NCI-H1436 (cell line): ENCODE results near the gene MYL12B.
A peak's percentile ranks its signal among the peaks of the same experiment; 100 is the strongest.
"Not testable (repeated sequence)": the region's sequence is repeated elsewhere in the genome, so short reads cannot be mapped to it uniquely, and the experiment has no call there.

Source experiments
- DNase-seq: peaks from one replicate; lab custom pipeline; 2025; lab: John Stamatoyannopoulos, UW

The MYL12B gene

DNA sequence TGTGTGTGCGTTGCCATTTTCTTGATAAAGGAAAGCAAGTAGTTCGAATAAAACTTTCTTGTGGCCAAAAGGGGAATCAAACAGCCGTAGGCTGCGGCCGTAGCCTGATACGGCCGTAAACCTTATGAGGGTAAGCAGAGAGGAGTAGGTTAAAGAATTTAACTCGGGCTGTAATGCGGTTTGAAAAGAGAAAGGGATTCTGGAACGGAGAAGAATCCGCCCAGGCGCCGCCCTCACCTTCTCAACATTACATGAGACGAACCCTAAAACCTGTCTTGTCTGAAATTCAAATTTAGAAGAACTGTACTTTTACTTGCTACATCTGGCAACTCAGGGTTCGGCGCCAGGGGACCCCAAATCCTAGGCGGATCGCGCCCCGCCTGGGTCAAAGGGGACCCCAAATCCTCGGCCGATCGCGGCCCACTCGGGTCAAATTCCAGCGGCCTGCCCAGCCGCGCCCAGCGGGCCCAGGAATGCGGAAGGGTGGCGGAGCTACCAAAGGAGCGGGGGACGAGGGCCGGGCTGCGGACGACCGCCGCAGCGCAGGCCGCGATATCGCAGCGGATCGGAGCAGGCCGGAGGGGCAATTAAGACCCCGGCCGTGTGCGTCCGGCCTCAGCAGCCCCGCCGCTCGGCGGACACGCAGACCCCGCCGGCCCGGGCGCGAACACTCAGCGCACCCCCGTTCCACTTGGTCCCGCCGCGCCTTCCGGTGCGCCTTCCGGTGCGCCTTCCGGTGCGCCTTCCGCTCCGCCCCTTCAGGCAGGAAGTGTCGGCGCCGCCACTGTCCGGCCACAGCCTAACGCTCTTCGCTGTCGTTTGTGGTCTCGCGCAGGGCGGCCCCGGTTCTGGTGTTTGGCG, at the start of gene MYL12B:
MYL12B (plus strand) TSS at position 761 of the 861 bp plus-strand sequence. CDS start 10,766 bp downstream, outside the sequence.
- DNase-seq, result peak; percentile 38

DNA sequence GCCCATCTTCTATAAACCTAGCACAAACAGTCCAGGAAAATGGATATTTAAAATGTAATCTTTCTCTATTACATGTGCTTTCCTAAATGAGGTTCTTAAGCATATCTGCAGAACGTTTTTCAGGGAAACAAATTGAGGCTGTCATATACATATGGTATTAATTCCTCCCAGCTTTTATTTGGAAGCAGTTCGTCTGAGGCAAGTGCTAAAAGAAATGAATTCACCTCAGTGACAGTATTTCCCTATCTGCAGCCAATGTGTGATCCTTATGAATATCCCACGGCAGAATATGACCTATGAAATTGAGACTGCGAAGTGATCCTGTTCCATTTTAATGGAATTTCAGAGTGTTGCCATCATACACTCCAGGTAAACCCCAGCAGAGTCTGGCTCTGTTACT, 49.3 kb upstream of the MYL12B start:
- no peak for DNase-seq

DNA sequence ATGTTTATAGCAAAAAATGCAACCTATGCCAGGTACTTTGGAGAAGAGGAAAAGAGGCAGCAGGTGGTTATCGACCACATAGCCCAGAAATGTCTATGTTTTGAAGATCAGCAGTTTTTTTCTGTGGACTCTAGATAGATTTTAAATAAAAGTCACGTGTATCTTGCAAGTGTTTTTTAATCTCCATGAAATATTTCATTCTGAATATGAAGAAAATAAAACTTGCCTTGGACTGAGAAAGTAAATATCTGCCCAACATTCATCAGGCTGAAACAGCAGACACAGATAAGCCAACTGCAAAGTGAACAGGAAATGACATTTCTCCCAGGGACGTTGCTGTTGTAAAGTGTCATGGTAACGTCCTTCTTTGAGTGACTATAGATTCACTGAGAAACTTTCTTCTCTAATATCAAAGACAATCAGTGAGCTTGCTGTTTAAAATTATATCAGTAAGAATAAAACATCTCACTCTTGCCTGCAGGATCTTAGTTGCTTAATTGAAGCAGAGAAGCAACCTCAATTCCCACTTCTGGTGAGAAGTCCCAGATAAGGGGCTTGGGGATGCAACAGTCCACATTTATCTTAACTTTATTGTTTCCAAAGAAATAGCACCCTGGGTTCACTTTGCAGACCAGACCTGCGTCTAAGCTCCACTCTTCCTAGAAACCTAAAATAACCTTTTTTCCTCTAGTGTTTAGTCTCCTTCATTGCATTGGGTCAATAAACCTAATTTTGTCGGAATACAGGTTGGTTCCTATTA, 48.5 kb upstream of the MYL12B start:
- DNase-seq, result no peak

DNA sequence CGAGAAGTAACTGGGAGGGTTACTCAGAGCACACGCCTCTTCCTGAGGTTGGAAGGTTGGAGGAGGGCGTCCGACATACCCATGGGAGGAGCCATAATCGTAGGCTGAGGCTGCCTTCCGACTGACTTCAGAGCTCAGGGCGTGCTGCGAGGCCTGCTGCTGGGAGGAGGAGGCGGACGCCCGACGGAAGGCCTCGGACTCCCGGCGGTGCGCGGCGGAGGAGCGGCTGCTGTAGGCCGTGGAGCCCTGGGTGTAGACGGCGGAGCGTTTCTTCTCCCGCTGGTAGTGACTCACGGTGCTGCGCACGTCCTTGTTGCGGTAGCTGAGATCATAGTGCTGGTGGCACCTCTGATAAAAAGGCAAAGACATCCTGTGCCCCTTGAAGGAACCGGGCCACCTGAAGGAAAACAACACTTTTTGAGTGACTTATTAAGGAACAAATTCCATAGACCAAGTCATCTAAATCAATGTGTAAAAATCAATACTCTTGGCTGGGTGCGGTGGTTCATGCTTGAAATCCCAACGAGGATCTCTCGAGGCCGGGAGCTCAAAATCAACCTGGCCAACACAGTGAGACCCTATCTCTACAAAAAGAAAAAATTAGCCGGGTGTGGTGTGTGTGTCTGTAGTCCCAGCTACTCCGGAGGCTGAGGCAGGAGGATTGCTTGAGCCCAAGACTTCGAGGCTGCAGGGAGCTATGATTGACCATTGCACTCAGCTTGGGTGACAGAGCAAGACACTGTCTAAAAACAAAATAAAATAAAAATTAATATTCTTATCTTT, 46.9 kb upstream of the MYL12B start:
- no peak for DNase-seq

DNA sequence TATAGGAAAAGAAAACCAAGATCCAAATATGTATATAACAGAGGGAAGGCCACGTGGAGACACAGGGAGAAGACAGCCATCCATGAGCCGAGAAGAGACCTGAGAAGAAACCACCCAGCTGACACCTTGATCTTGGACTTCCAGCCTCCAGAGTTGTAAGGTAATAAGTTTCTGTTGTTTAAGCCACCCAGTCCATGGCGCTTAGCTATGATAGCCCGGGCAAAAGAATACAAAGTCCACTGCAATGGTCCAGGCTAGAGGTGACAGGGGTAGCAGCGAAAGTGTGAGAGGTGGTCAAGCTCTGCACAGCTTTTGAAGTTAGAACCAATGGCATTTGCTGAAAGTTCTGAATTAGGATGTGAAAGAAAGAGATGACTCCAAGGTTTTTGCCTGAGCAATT, 44.9 kb upstream of the MYL12B start:
- DNase-seq, result no peak

DNA sequence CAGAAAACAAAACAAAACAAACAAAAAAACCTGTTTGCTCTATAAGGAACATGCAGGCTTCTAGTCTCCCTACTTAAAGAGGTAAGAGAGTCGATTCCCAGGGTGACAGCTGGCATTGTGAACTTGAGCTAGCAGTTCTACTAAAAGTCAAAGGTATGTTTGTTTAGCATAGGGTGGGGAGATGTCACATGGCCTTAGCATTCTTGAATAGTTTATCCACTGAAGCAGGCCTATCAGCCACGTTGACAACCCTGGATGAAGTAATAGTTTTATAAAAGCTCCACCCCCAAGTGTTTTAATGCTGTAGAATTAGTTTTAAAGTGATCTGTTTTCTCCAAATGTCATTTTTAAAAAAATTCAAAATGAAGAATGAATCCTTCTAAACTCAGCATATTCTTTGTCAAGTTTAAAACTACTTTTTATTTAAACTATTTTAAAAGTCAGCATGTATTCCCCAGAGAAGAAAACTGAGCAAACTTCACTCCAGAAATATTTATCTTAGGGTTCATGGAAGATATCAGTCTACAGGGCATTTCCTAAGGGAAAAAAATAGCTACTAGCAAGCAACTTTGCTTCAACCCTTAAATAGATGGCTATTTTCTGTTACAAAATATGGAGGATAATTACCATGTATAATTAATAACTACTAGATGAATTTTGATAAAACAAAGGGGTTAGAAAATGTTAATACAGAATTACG, 43.8 kb upstream of the MYL12B start:
- no peak for DNase-seq

DNA sequence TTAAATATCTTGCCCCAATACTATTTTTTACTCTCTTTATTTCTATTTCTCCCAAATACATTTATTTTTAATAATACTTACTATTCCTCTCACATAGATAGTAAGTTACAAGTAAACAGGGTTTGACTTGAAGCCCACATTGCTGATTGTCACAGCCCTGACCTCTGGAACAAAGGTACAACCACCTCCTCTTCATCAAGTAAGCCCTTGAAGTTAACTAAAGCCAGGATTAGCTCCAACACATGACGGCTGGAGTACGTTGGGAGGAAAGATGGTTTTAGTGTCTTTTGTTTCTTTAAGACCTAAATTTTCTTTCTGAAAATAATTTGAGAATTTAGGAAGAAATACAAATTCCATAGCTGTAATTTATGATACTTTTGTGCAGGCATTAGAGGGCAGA, 43.1 kb upstream of the MYL12B start:
- no peak for DNase-seq

DNA sequence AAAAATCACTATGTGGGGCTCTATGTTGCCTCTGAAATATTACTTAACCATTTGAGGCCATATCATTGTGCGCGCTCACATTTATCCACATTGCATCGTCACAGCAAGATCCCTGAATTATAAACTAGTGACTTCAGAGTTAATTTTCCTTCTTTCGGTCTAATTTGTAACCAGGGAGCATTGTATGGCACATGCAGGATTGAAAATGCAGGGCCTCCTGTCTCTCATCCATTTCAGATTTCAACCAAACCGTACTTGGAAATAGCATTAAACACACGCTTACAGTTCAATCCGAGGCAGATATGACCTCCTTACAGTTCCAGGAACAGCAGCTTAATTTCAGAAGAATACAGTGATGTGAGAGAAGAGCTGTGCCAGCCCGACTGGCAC, 42.7 kb upstream of the MYL12B start:
- no peak for DNase-seq

DNA sequence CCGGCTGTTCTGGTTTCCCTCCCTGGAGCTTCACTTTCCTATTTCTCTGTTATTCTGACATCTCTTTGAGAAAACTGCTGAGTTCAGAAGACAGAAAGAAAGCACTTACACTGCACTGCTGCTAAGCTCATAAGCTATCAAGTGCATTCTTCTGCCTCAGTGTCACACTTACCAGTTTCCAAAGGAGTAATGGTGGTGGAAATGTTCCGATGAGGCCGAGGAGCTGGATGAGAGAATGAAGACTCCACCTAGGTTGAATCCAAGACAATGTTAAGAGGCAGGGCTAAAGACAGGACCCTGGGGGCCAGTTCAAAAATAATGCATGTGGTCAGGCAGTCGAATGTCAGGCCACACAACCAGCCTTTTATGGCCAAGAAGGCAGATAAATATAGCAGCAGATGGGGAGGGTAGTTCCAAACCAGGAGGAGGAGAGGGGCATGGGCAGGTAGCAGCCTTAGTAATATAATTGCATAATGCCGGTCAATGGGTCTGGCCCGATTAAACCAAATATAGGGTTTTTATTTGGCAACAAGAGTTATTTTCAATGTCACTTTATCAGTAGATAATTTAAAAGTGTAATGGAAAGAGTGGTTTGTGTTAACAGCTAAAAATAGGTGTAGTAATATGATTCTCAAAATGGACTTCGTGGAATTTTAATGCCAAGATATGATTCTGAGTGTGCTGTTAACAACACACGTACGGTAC, 42.1 kb upstream of the MYL12B start, which contains the start of gene MYOM1:
MYOM1 (minus strand) TSS at position 338 of the 705 bp plus-strand sequence. CDS start 4,745 bp downstream, outside the sequence.
- DNase-seq, result no peak

DNA sequence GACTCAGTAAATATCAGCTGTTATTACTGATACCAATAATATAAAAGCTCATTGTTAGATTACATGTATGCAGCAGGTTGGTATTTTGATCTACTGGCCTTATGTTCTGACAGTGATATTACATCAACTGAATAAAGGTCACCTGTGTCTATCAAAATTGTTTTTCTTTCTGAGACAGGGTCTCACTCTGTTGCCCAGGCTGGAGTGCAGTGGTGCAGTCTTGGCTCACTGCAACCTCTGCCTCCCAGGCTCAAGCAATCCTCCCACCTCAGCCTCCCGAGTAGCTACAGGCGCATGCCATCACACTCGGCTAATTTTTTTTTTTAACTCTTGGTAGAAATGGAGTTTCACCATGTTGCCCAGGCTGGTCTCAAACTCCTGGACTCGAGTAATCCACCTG, 41.1 kb upstream of the MYL12B start:
- not testable (repeated sequence) for DNase-seq

DNA sequence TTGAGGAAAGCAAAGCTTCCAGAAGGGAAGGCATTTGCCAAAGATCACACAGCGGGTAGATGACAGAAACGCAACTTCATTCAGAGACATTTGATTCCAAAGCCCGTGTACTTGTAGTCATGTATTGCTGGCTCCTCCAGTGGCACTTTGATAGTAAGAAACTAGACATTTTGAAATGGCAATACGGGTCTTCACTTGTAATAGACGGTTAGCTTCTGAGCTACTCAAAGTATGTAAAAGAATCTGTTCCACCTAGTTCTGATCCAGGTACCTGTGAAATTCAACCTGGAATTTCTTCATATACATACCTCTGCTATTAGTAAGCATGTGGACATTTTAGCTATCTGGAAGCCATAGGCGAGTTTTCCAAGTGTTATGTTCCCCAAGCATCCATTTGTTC, 40.4 kb upstream of the MYL12B start:
- DNase-seq, result no peak

DNA sequence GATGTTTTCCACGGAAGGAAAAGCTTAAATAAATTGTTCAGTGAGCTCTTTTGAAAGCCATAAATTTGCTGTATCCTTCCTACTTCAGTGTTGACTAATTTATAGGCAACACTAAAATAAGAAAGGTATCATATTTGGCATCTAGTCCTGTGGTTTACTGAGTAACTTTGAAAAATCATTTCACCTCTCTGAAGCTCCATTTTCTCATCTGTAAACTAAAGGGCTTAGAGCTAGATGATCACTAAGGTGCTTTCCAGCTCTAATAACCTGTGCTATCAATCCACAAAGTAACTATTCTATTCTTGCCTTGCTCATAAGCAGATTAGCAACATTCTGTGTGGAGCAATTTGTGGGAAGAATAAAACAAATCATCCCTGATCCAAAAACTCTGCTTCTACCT, 38.6 kb upstream of the MYL12B start:
- DNase-seq, result no peak

DNA sequence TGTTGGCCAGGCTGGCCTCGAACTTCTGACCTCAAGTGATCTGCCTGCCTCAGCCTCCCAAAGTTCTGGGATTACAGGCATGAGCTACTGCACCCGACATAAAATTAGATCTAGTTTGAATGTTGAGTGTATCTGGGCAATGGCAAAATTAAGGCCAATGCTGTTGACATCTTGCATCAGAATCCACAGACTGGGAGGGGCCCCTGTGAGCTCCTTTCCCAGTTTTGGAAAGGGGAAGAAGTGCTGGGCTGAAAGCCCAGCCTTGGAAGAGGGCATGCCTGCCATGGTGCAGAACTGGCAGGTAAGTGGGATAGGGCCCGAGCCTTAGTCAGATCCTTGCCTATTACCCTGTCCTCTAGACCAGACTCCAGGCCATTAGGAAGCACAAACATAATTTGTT, 37.7 kb upstream of the MYL12B start:
- no peak for DNase-seq

DNA sequence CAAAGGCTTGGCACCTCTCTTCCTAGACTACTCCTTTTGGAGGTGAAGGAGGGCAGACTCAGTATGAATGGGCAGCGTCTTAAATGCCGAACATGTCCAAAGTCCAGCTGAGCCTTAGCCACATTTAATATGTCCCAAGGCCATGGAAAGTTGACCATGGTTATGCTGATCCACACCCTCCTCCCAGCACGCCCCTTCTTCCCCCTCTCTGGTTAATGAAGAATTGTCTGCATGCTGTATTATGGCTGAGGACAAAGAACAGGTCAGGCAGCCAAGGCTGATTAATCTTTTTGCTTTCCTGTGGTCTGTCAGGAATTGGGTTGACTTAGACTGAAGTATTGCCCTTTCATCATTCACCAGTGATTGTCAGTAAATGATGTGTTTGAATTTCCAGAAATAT, 36.3 kb upstream of the MYL12B start:
- no peak for DNase-seq

DNA sequence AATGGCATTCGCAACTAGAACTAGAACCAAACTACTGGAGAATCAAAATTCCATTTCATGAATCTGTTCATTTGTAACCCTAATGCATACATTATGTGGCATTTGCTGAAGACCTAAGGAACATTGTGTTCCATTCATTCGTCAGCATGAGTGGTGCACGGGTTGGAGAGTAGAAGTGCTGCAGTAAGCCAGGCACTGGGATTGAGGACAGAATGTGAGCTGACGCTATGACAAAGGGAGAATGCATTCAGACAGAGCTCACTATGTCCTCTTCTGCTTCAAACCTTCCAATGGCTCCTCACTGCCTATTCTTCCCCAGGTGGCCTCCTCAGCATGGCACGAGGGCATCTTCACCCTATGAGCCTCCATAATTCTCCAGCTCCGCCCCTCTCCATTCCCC, 35.9 kb upstream of the MYL12B start:
- DNase-seq, result no peak

DNA sequence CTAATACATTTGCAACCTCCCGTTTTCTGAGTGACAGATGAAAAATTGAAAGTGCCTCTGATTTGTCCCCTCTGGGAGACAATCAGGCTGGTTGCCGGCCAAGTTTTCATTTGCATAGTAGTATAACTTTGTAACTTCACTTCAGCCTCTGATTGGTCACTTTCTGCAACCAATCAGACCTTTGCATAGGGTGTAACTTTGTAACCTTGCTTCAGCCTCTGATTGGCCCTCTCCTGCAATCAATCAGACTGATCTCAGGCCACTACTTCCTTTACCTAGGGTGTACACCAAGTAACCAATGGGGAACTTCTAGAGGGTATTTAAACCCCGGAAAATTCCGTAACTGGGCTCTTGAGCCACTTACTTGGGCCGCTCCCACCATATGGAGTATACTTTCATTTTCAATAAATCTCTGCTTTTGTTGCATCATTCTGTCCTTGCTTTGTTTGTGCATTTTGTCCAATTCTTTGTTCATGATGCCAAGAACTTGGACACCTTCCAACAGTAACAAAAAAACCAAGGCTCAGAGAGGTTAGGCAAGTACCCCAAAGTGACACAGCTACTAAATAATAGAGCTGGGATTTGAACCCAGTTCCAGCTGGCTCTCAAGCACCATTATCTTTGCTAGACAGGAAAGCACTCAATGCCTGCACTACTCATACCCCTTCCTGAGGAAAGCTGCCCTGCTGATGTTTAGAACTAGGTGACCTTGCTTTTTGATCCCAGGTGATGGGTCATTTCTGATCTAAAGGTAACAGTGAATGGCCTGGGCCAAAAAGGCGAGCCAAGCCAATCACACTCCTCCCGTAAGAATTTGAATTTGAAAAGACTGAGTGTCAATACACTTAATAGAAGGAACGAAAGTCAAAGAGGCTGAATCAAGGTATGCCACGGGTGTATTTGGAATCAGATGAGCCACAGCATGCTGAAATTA, 31.3 kb upstream of the MYL12B start:
- DNase-seq, result no peak

DNA sequence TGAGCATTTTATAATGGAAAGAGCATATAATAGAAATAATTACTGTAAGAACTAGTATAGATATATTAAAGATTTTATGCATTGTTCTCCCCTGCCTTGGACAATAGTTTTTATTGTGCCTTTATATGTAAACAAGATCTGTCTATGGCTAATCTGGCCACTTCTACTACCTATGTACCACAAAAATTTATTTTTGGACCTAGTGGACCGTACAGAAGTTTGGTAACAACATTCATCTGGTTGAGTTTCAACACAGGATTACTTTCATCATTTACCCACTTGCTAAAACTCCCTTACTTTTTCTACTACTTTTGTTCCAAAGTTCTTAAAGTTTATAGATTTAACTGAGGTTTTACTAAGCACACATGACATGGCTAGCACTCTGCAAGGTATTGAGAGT, 28.9 kb upstream of the MYL12B start:
- no peak for DNase-seq

DNA sequence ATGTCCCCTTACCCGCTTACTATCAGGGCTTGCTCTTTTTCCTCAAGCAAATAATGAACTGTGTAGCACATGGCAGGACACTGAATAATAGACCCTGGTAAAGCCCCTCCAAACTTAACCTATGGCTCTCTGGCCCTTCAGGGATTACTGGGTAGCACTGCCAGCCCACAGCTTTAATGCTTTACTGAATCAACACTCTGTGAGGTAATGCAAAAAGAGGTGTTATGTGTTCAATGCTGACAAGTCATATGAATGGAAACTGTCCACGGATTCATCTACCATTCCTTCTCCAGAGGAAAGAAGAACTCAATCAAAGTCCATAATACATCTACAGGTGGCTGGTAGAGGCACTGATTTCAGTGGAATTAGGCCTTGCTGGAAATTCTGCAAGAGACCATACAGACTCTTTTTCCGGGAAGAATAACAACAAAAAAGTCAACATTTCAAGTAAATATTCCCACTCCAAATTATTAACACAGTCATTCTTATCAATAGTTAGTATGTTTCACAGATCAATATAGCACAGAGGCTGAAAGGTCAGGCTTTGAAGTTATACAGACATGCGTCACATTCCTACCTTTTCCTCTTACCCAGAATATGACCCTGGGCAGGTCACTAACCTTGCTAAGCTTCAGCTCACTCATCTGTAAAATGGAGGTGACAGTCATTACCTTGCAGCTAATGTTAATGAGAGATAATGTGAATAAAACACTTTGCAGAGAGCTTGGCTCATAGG, 28.3 kb upstream of the MYL12B start:
- no peak for DNase-seq

DNA sequence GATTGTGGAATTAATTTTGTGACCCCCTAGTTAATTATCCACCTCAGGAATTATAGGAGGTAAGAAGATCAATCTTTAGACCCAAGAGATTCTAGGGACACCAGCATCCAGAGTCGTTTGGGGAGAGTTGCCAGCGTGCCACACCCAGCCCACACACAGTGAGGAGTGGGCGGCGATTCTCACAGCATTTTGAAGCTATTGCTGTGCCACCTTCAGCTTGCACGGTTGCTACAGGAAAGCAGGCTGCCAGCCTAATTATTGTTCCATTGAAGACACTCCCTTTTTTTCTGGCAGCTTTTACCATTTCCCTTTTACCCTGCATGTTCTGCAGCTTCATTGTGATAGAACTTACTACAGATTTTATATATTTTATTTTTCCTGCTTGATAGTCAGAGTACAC, 27.5 kb upstream of the MYL12B start:
- no peak for DNase-seq
